ENCODE results near the gene ZNRF2.

The ZNRF2 gene

GRCh38 chr7:30351724-30352123 lies 67.3 kb downstream of the ZNRF2 start:
- H3K36me3 ChIP-seq (ENCODE audit: control insufficient read depth, insufficient read depth, low read length): no peaks in the 10 kb centered on the region
- DNase-seq (ENCODE audit: extremely low read depth, insufficient read length): no peak
- TF ChIP-seq, protein P1, sequence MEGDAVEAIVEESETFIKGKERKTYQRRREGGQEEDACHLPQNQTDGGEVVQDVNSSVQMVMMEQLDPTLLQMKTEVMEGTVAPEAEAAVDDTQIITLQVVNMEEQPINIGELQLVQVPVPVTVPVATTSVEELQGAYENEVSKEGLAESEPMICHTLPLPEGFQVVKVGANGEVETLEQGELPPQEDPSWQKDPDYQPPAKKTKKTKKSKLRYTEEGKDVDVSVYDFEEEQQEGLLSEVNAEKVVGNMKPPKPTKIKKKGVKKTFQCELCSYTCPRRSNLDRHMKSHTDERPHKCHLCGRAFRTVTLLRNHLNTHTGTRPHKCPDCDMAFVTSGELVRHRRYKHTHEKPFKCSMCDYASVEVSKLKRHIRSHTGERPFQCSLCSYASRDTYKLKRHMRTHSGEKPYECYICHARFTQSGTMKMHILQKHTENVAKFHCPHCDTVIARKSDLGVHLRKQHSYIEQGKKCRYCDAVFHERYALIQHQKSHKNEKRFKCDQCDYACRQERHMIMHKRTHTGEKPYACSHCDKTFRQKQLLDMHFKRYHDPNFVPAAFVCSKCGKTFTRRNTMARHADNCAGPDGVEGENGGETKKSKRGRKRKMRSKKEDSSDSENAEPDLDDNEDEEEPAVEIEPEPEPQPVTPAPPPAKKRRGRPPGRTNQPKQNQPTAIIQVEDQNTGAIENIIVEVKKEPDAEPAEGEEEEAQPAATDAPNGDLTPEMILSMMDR (IDR thresholded peaks at IDR 0.05; ENCODE audit: insufficient read depth, low read length, poor library complexity, severe bottlenecking): no peak
- no peaks in the 10 kb centered on the region for H3K27me3 ChIP-seq (replicated peaks; ENCODE audit: control insufficient read depth, insufficient read depth, low read length)
- H3K4me3 ChIP-seq (replicated peaks; ENCODE audit: low read depth, low read length): no peak overlapping the region

- Histone ChIP-seq H3K4me3 (replicated peaks; ENCODE audit: low read depth, low read length) (no peak overlapping the region), H3K36me3 (ENCODE audit: control insufficient read depth, insufficient read depth, low read length) (no peaks in the 10 kb centered on the region), H3K27me3 (replicated peaks; ENCODE audit: control insufficient read depth, insufficient read depth, low read length) (no peaks in the 10 kb centered on the region)
- DNase-seq (ENCODE audit: extremely low read depth, insufficient read length): no peak
- TF ChIP-seq, protein P1 (IDR thresholded peaks at IDR 0.05; ENCODE audit: insufficient read depth, low read length, poor library complexity, severe bottlenecking): peak; percentile 42
Measured at GRCh38 chr7:30352169-30352568, 67.8 kb downstream of the ZNRF2 start.

DNA sequence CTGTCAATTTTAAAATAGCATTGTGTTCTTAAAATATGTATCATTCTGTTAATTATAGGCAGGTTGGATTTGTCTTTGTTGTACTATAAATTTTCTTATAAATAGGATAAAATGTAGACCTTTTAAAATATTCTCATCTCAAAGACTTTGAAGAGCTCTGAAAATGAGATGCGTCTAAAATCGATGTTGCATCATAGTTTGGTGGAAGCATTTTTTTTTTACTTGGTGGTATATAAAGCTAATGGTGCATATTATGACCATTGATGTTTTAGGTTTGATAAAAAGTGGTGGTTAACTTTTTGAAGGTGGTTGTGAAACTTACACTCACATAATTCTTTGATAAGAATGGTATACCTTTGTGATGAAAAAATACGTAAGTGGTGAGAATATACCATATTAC lies 69.1 kb downstream of the ZNRF2 start:
- TF ChIP-seq, protein P1 (IDR thresholded peaks at IDR 0.05; ENCODE audit: insufficient read depth, low read length, poor library complexity, severe bottlenecking): no peak
- no peaks in the 10 kb centered on the region for H3K36me3 ChIP-seq (ENCODE audit: control insufficient read depth, insufficient read depth, low read length)
- H3K27me3 ChIP-seq (replicated peaks; ENCODE audit: control insufficient read depth, insufficient read depth, low read length): no peaks in the 10 kb centered on the region
- no peak for DNase-seq (ENCODE audit: extremely low read depth, insufficient read length)
- H3K4me3 ChIP-seq (replicated peaks; ENCODE audit: low read depth, low read length): no peak overlapping the region

DNA sequence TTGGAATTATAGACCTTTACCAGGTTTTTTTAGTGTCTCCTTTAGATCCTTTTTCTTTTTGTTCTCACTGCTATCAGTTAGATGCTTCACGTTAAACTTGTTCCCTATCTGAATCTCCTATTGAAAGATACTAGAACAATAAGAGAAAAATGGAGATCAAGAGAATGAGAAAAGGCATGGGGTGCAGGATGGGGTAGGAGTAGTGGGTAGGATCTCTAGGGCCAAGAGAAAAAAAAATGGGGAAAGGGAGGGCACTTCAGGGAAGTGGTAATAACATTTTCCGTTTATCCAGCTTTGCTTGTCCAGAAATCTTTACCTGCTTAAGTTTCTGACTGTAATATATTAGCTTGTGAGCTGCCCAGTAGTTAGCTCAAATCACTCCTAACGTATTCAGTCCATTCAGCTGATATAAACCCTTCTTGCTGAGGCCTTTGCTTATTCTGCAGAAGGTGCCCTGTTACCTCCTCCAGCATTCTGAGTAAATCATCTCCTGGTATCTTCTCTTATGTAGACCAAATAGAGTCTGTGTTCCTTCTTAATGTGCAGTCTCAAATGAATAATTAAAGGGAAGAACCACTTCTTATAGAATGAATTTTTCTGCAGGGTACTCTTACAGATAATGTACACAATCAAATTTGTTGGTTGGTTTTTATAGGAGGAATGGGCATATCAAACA lies 69.7 kb downstream of the ZNRF2 start:
- Histone ChIP-seq H3K36me3 (ENCODE audit: control insufficient read depth, insufficient read depth, low read length) (no peaks in the 10 kb centered on the region), H3K27me3 (replicated peaks; ENCODE audit: control insufficient read depth, insufficient read depth, low read length) (no peaks in the 10 kb centered on the region), H3K4me3 (replicated peaks; ENCODE audit: low read depth, low read length) (no peak overlapping the region)
- no peak for DNase-seq (ENCODE audit: extremely low read depth, insufficient read length)
- TF ChIP-seq, protein P1 (IDR thresholded peaks at IDR 0.05; ENCODE audit: insufficient read depth, low read length, poor library complexity, severe bottlenecking): no peak

GRCh38 chr7:30354791-30355190 lies 70.4 kb downstream of the ZNRF2 start:
- no peaks in the 10 kb centered on the region for H3K27me3 ChIP-seq (replicated peaks; ENCODE audit: control insufficient read depth, insufficient read depth, low read length)
- no peak overlapping the region for H3K4me3 ChIP-seq (replicated peaks; ENCODE audit: low read depth, low read length)
- DNase-seq (ENCODE audit: extremely low read depth, insufficient read length): no peak
- H3K36me3 ChIP-seq (ENCODE audit: control insufficient read depth, insufficient read depth, low read length): no peaks in the 10 kb centered on the region
- TF ChIP-seq, protein P1 (IDR thresholded peaks at IDR 0.05; ENCODE audit: insufficient read depth, low read length, poor library complexity, severe bottlenecking): no peak

- no peak for DNase-seq (ENCODE audit: extremely low read depth, insufficient read length)
- TF ChIP-seq, protein P1 (IDR thresholded peaks at IDR 0.05; ENCODE audit: insufficient read depth, low read length, poor library complexity, severe bottlenecking): no peak
- Histone ChIP-seq H3K36me3 (ENCODE audit: control insufficient read depth, insufficient read depth, low read length) (no peaks in the 10 kb centered on the region), H3K27me3 (replicated peaks; ENCODE audit: control insufficient read depth, insufficient read depth, low read length) (no peaks in the 10 kb centered on the region), H3K4me3 (replicated peaks; ENCODE audit: low read depth, low read length) (no peak overlapping the region)
Measured at GRCh38 chr7:30359957-30360356, 75.6 kb downstream of the ZNRF2 start.

Data from GM06990 (cell line).